Lower leg skin (tissue), 3 donors: ENCODE results near the gene XDH.

Source experiments
- CTCF ChIP-seq, 3 donors: fragments of 450-650 bp; IDR thresholded peaks; one replicate each; pipeline ENCODE4 v1.5.1; 2016; ENCODE audit warnings: antibody characterized with exemption in 3 of 3, mild to moderate bottlenecking in 3 of 3, moderate library complexity in 2 of 3
- POLR2A ChIP-seq, 2 donors: fragments of 450-650 bp; IDR thresholded peaks; one replicate each; pipeline ENCODE4 v1.6.1; 2016 to 2017; ENCODE audit warnings: antibody characterized with exemption in 2 of 2, mild to moderate bottlenecking in 1 of 2, moderate library complexity in 1 of 2

GRCh38 chr2:31304816-31305215 lies 109.7 kb downstream of the XDH start:
- TF ChIP-seq CTCF (IDR thresholded peaks at IDR 0.05) (no peak), POLR2A (IDR thresholded peaks at IDR 0.05) (no peak)
